Measurements from ENCODE around the gene WNT2.
"Not testable (repeated sequence)": the region's sequence is repeated elsewhere in the genome, so short reads cannot be mapped to it uniquely, and the experiment has no call there.

Gene WNT2

GRCh38 chr7:117259615-117260014 lies 63.2 kb downstream of the WNT2 start:
- DNase-seq: no peak

- DNase-seq: no peak
These were observed 71.2 kb downstream of the WNT2 start for GRCh38 chr7:117251687-117252086.

DNA sequence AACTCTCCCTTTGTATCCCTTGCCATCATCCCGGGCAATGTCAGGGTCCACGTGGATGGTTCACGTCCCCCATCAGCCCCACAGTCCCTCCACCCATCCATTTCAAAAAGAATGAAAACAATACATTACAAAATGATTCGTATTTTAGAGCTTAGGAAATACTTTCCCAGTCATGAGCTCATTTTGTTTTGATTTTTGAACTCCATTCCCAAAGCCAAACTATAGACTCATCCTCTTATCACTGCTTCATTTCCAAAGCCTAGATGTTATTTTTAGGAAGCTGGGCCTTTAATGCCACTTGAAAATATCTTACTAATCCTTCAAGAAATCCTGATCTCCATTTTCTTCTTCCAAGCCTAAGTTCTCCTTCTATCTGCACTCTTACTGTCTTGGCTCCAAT lies 72.1 kb downstream of the WNT2 start:
- DNase-seq: no peak

DNA sequence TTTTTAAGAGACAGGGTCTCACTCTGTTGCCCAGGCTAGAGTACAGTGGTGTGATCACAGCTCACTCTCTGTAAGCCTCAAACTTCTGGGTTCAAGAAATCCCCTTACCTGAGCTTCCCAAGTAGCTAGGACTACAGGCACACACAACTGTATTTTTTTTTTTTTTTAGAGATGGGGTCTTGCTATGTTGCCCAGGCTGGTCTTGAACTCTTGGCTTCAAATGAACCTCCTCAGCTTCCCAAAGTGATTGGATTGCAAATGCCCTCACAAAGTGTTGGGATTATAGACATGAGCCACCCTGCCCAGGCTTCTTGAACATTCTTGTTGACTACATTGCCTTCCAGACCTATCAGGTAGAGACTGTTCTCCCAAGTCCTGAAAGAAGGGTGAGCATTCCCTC lies 72.6 kb downstream of the WNT2 start:
- no peak for DNase-seq

- no peak for DNase-seq
These were observed 73.2 kb downstream of the WNT2 start for GRCh38 chr7:117249696-117250095.

DNA sequence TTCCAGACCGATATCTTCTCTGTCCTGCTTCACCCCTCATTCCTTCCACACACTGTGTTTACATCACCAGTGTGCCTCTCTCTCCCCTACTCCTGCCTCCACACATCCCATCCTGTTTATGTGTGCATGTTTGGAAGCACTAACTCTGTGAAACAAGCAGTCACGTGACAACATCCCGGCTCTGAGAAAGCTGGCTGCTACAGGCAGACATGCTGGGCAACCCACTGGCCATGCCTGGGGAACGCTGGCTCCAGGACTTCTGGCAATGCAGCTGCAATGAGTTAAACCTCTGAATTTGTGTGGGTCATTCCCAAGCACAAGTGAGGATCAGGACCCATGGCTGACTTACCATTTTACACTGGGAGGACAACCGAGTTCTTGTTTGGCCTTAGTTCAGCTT lies 74.0 kb downstream of the WNT2 start:
- no peak for DNase-seq

- DNase-seq: no peak
These were observed 75.0 kb downstream of the WNT2 start for GRCh38 chr7:117247809-117248208.

DNA sequence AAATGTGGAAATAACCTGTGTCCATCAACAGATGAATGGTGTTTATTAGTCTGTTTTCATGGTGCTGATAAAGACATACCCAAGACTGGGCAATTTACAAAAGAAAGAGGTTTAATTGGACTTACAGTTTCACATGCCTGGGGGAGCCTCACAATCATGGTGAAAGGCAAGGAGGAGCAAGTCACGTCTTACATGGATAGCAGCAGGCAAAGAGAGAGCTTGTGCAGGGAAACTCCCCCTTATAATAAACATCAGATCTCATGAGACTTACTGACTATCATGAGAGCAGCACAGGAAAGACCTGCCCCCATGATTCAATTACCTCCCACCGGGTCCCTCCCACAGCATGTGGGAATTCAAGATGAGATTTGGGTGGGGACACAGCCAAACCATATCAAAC lies 77.2 kb downstream of the WNT2 start:
- DNase-seq: not testable (repeated sequence)

DNA sequence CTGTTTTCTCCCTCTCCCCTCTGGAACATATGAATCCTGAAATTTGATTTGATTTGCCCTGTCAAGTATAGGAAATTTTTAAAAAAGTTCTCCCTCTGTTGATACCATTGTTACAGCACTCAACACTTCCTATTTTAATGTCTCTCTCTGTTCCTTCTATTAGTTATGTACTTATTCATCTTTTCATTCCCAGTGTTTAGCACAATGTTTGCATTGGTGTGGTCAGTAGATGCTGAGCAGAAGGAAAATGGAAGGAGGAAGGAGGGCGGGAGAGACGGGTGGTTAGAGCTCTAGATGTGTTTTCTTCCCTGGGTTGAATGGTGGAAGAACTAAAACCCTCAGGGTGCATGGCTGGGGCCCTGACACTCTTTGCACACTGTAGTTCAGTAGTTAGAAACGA lies 79.5 kb downstream of the WNT2 start:
- DNase-seq: no peak

- no peak for DNase-seq
These were observed 81.8 kb downstream of the WNT2 start for GRCh38 chr7:117241088-117241487.

GRCh38 chr7:117238937-117239336 lies 83.9 kb downstream of the WNT2 start:
- no peak for DNase-seq

DNA sequence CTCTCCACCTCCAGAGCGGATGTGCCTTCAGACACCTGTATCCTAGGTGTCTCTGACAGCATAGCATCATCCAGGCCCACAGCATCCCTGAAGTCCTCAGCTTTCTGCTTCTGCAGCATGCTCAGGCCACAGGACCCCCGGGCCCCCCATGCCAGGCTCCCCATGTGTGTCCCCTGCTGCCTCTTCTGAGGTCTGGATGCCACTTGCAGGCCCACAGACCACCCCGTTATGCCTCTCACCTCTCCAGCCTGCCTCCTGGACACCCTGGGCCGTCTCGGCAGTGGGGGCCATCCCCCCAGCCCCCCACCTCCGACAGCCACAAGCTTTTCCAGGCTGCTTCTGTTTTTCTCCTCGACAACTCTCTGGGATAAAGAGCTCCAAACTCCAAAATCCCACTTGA lies 84.4 kb downstream of the WNT2 start:
- no peak for DNase-seq

DNA sequence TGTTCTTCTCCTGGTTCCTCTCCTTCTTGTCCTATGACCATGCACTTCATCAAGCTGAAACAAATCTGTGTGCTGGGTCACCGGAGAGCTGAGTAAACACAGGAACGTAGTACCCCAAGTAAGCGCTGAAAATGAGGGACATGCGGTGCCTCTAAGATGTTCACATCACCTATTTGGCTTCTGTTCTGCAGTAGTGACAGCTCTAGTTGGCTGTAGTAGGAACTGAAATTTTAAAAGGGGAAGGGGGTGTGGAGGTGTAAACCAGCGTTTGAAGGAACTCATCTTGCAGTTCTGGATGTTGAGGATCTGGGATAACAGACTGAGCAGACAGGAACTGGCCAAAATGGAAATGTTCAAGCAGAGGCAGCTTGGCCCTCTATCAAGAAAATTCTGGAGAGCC lies 85.2 kb downstream of the WNT2 start:
- no peak for DNase-seq

DNA sequence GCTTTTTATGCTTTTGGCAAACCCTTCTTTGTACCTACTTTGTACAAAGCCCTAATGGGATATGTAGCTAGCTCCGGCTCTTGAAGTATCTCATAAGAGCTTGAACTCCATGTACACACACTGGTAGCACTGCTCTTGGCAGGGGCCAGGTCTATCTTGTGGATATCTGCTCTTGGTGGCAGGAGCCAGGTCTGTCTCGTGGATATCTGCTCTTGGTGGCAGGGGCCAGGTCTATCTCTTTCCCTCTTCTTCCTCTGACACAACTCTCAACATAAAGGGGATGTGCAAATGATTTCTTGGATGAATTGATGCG lies 91.9 kb downstream of the WNT2 start:
- no peak for DNase-seq

GRCh38 chr7:117230276-117231046 lies 92.4 kb downstream of the WNT2 start:
- no peak for DNase-seq

- DNase-seq: peak; percentile 55
These were observed 93.5 kb downstream of the WNT2 start for GRCh38 chr7:117229350-117229749.

- no peak for DNase-seq
These were observed 95.8 kb downstream of the WNT2 start for GRCh38 chr7:117227091-117227490.

GRCh38 chr7:117225536-117225935 lies 97.3 kb downstream of the WNT2 start:
- DNase-seq: no peak

Data from left hindlimb (tissue), 1 donor.